ENCODE measurements around the gene JPT1.

DNA sequence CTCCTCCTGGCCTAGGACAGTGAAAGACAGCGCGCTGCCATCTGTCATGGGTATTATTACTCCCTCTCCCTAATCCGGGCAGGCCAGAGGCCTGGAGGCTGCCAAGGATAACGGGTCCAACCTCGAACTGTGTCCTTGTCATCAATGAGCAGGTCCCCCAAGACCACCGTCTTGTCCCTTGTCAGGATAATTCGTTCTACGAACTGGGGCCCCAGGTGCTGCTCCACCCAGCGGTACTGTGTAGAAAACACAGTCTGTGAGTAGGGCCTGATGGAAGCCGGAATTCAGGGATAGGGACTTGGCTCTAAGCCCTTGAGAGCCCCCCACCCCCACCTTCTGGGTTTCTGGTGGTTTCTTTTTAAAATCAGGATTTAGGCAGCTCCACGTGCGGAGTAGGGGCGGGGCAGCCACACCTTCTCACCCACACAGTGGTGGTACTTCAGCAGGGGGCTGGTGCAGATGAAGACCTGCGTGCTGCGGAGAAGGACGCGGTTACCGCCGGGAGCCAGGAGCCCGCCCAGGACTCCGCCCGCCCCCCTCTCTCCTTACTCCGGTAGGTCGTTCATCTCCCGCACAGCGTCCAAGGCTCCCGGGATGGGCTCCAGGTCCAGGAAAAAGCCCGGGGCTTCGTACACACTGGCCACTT is 23.6 kb downstream of the JPT1 start:
- TF ChIP-seq CTCF (conservative IDR thresholded peaks at IDR 0.05; ENCODE audit: low read length) (peak; percentile 69), EZH2phosphoT487 (IDR thresholded peaks at IDR 0.05; ENCODE audit: borderline replicate concordance) (no peak)

Measured in Loucy (cell line).